CD4-positive, alpha-beta T cell treated with Interleukin-6 at 100 ng/mL for 8 hours (primary cell): ENCODE data around the gene PABPC1L.
"Not testable (repeated sequence)": the region's sequence is repeated elsewhere in the genome, so short reads cannot be mapped to it uniquely, and the experiment has no call there.

Experiments
- DNase-seq: peaks from one replicate; pipeline ENCODE4 v3.0.0-alpha.2; 2020; ENCODE audit warnings: mixed read lengths, low spot score

PABPC1L gene

GRCh38 chr20:44909872-44910689, at the start of gene PABPC1L:
Gene PABPC1L (plus strand): TSS chr20:44910060. CDS start chr20:44910144, 84 bp downstream.
- DNase-seq: peak; percentile 79

GRCh38 chr20:44861531-44862006, 48.3 kb upstream of the PABPC1L start:
- no peak for DNase-seq

- DNase-seq: no peak
These were observed 47.6 kb upstream of the PABPC1L start for GRCh38 chr20:44862286-44862685.

- not testable (repeated sequence) for DNase-seq
These were observed 46.3 kb upstream of the PABPC1L start for GRCh38 chr20:44863365-44864084.

- DNase-seq: not testable (repeated sequence)
These were observed 45.4 kb upstream of the PABPC1L start for GRCh38 chr20:44864493-44864892.

DNA sequence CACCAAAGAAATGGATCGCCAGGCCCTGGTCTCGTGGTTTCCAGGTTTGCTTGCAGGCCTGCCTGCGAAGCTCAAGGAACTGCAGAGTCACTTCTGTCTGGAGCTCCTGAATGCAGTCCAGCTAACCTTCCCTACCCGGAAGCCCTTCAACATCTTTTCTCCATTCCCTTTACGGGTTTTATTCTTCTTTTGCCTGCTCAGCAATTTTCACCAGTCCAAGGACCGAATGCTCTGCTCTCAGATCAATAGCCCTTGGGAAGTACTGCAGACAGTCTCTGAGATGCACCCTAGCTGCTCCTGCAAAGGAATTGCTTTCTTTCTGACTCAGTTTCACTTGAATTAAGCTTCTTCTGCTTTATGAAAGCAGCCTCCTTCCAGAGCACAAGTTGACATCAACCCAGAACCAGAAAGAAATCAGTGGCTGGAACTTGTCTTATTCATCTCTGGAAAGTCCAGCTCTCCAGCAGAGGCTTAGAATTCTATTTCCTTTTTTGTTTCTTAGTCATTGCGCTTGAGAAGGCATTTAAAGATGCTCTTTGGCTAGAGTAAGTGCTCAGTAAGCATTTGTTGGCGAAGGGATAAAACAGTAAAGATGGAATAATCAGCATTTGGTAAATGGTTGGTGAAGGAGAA, 43.0 kb upstream of the PABPC1L start:
- no peak for DNase-seq

GRCh38 chr20:44869471-44869870, 40.4 kb upstream of the PABPC1L start:
- DNase-seq: no peak

DNA sequence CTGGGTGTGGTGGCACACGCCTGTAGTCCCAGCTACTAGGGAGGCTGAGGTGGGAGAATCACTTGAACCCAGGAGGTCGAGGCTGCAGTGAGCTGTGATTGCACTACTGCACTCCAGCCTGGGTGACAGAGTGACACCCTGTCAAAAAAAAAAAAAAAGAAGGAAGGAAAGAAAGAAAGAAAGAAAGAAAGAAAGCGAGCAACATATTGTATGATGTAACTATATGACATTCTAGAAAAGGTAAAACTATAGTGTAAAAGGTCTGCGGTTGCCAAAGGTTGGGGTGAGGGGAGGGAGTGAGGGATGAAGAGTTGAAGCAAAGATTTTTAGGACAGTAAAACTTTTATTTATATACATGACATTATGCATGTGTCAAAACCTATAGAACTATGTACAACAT, 27.5 kb upstream of the PABPC1L start:
- not testable (repeated sequence) for DNase-seq

GRCh38 chr20:44883214-44883902, 26.5 kb upstream of the PABPC1L start:
- no peak for DNase-seq

- no peak for DNase-seq
These were observed 24.9 kb upstream of the PABPC1L start for GRCh38 chr20:44884907-44885391.

DNA sequence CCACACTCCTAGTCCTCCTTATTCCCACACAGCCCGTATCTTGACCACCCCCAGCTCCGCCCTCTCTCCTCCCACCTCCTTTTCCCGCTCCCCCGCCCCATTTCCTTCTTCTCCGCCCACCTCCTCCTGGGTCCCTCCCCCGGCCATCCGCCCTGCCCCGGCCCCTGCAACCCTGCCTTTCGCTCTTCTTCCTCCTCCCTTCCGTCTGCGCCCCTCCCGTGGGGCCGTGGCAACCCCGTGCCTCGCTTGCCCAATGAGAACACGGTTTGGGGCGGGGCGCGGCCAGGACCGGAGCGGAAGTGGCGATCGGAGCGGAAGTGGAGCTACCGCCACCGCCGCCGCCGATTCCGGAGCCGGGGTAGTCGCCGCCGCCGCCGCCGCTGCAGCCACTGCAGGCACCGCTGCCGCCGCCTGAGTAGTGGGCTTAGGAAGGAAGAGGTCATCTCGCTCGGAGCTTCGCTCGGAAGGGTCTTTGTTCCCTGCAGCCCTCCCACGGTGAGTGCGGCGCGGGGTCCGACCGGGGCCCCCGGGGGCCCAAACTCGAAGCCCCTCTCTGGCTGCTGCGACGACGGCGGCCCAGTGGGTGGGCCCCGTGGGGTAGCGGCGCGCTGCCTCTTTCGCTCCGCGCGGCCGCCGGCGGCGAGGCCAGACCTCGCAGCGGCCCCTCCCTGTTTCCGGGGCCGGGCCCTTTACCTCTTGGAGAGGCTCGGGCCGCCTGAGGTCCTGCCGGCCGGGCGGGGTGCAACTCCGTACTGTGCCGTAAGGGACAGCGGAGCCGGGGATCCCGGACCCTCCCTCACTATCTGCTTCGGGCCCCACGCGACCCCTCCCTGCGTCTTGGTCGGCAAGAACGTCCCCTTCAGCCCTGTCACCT, 24.2 kb upstream of the PABPC1L start, which contains the start of gene YWHAB:
Gene YWHAB, plus strand, starts transcription at position 314 of the 874 bp plus-strand sequence. CDS start 15,829 bp downstream, outside the sequence.
- DNase-seq: peak; percentile 97

DNA sequence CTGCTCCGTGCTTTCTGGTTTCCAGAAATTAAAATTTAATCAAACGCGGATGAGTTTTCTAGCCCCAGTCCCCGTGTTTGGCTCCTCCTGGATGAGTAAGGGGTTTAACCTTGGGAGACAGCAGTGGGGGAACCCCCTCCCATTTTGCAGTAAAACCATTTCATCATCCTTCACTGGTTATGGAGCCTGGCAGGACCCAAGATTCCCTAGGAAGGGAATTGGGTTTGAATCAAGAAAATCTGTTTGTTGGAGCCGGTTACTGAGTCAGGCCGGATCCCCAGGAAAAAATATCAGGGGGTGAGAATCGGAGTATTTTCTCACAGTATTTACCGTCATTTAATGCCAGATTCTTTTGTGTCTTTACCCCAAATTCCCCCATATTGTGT, 23.6 kb upstream of the PABPC1L start:
- DNase-seq: no peak

DNA sequence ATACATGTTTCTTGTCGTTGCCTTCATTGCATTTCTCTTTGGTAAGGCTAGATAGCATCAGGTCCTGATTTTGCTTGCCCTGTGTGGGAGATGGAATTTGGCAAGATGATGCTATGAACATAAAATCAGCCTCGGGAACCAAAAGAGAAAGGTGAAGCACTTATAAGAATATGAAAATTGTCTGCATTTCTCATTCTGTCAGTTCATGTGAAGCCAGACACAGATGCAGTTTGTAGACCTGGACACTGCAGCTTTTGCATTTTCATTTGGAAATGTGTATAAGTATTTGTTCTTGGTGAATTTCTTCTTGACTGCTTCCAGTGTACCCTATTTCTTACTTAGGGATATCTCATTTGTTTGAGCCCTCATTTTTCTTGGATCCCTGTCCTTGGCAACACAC, 23.0 kb upstream of the PABPC1L start:
- DNase-seq: no peak

GRCh38 chr20:44887466-44887865, 22.4 kb upstream of the PABPC1L start:
- DNase-seq: no peak

DNA sequence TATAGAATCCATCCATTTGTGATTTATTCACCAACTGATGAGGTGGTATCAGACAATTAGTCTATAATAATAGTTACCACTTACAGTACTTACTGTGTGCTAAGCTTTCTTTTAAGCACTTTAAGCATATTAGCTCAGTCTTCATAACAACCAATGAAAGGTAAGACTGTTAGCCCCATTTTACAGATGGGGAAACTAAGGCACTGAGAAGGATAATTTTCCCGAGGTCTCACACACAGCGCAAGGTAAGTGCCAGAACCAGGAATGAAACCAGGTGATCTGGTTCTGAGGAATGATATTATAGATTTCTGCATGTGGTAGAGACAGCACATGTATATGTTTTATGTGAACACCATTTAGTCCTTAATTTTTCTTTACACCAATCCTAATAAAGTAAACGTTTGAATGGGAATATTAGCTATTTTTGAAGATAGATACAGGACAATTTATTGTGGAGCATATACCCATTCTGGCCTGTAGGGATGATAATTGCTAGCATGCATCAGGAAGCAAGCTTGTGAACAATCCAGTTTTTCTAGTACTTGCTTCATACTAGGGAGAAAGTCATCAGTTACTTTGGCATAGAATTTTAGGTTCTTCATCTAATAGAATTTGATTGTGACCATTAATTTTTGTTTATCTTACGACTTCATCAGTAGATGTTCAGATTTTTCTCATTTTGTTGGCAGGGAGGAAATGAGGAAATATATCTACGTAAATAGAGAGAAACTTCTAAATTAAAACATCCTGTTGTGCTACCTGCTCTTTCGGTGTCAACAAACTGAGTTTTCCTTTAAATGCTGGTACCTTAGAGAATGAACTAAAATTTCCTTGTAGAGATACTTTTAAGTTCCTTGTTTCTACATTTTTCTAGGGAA, 21.4 kb upstream of the PABPC1L start:
- no peak for DNase-seq

- DNase-seq: no peak
These were observed 18.0 kb upstream of the PABPC1L start for GRCh38 chr20:44891826-44892225.

- no peak for DNase-seq
These were observed 14.9 kb upstream of the PABPC1L start for GRCh38 chr20:44894959-44895358.

DNA sequence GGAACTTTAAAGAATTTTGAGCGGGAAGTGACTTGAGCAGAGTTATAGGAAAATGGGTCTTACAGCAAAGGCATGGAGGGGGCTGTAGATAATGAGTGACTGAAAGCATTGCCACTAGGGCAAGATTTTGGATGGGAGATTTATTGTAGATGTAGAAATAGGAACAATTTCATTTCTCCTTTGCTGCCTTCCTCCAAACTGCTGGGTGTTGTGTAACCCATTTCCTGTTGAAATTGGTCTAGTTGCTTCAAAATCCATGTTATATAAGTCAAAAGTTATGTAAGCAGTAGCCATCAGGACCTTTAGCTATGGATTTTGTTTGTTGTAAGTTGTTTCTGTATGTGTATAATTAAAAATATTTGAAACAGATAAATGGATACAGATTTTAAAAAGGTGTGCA, 13.3 kb upstream of the PABPC1L start:
- DNase-seq: no peak

- DNase-seq: no peak
These were observed 12.7 kb upstream of the PABPC1L start for GRCh38 chr20:44897133-44897532.
